ENCODE measurements around the gene NFAT5.

GRCh38 chr16:69520800-69521602, 44.8 kb upstream of the NFAT5 start:
- TF ChIP-seq TEAD1 (CRISPR knock-in tag; IDR thresholded peaks at IDR 0.05): no peak
- TF ChIP-seq, protein P1, sequence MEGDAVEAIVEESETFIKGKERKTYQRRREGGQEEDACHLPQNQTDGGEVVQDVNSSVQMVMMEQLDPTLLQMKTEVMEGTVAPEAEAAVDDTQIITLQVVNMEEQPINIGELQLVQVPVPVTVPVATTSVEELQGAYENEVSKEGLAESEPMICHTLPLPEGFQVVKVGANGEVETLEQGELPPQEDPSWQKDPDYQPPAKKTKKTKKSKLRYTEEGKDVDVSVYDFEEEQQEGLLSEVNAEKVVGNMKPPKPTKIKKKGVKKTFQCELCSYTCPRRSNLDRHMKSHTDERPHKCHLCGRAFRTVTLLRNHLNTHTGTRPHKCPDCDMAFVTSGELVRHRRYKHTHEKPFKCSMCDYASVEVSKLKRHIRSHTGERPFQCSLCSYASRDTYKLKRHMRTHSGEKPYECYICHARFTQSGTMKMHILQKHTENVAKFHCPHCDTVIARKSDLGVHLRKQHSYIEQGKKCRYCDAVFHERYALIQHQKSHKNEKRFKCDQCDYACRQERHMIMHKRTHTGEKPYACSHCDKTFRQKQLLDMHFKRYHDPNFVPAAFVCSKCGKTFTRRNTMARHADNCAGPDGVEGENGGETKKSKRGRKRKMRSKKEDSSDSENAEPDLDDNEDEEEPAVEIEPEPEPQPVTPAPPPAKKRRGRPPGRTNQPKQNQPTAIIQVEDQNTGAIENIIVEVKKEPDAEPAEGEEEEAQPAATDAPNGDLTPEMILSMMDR (IDR thresholded peaks at IDR 0.05 in 2 of 3, conservative IDR thresholded peaks at IDR 0.05 in 1 of 3; ENCODE audit: insufficient read depth in 2 of 3, low read depth in 1 of 3, low read length in 3 of 3): no peak
- TF ChIP-seq PTTG1 (tag; IDR thresholded peaks at IDR 0.05; ENCODE audit: low read depth): no peak
- TF ChIP-seq ZNF384 (IDR thresholded peaks at IDR 0.05; ENCODE audit: low read depth, low read length): no peak
- TF ChIP-seq EWSR1 (IDR thresholded peaks at IDR 0.05; ENCODE audit: borderline replicate concordance, low read depth, partially characterized antibody): no peak
- TF ChIP-seq EHMT2 (IDR thresholded peaks at IDR 0.05): no peak
- no peak for TF ChIP-seq FOS (IDR thresholded peaks at IDR 0.05; ENCODE audit: extremely low read depth, insufficient read length)

Measured in K562 (cell line).